Liver (tissue), 3 donors: ENCODE data around the gene IMPA2.

Experiments
- ATF3 ChIP-seq: IDR thresholded peaks from 2 replicates; pipeline ENCODE4 v1.6.1; 2016; ENCODE audit warnings: antibody characterized with exemption
- CTCF ChIP-seq: fragments of 150-350 bp; IDR thresholded peaks from 2 replicates; pipeline ENCODE4 v1.5.1; 2017; ENCODE audit warnings: improper control_type of control experiment, low read depth, low read length; ENCODE audit not compliant: missing input control
- EGR1 ChIP-seq, 2 donors: IDR thresholded peaks; 2 replicates each; pipeline ENCODE4 v1.6.1; 2016 to 2018; ENCODE audit warnings: antibody characterized with exemption in 2 of 2, low read depth in 2 of 2
- FOXA1 ChIP-seq: IDR thresholded peaks from 2 replicates; pipeline ENCODE4 v1.6.1; 2016; ENCODE audit warnings: antibody characterized with exemption
- HNF4A ChIP-seq, 2 donors: conservative IDR thresholded peaks; 2 replicates each; pipeline ENCODE4 v1.6.1; 2016; ENCODE audit warnings: antibody characterized with exemption in 2 of 2, mild to moderate bottlenecking in 2 of 2
- HNF4G ChIP-seq: IDR thresholded peaks from 2 replicates; pipeline ENCODE4 v1.6.1; 2016; ENCODE audit warnings: antibody characterized with exemption
- JUND ChIP-seq, 2 donors: IDR thresholded peaks; 2 replicates each; pipeline ENCODE4 v1.6.1; 2016; ENCODE audit warnings: antibody characterized with exemption in 2 of 2
- MAX ChIP-seq: IDR thresholded peaks from 2 replicates; pipeline ENCODE4 v1.6.1; 2016; ENCODE audit warnings: antibody characterized with exemption
- RAD21 ChIP-seq, 2 donors: IDR thresholded peaks; 2 replicates each; pipeline ENCODE4 v1.6.1; 2016; ENCODE audit warnings: antibody characterized with exemption in 2 of 2, mild to moderate bottlenecking in 2 of 2
- REST ChIP-seq: IDR thresholded peaks from 2 replicates; pipeline ENCODE4 v1.6.1; 2016; ENCODE audit warnings: antibody characterized with exemption, mild to moderate bottlenecking
- SP1 ChIP-seq: IDR thresholded peaks from 2 replicates; pipeline ENCODE4 v1.6.1; 2018; ENCODE audit warnings: antibody characterized with exemption, mild to moderate bottlenecking
- TAF1 ChIP-seq: conservative IDR thresholded peaks from 2 replicates; pipeline ENCODE4 v1.6.1; 2016; ENCODE audit warnings: antibody characterized with exemption, mild to moderate bottlenecking
- YY1 ChIP-seq: IDR thresholded peaks from 2 replicates; pipeline ENCODE4 v1.6.1; 2016; ENCODE audit warnings: antibody characterized with exemption, mild to moderate bottlenecking
- ZBTB33 ChIP-seq: IDR thresholded peaks from 2 replicates; pipeline ENCODE4 v1.6.1; 2016; ENCODE audit warnings: antibody characterized with exemption
- donor health status: healthy.
- donor health status: healthy.

GRCh38 chr18:12031181-12031580, 49.9 kb downstream of the IMPA2 start:
- no peak for TF ChIP-seq CTCF
- TF ChIP-seq ZBTB33: no peak
- no peak for TF ChIP-seq RAD21 (IDR thresholded peaks at IDR 0.05)
- TF ChIP-seq YY1: no peak
- TF ChIP-seq SP1: no peak
- no peak for TF ChIP-seq HNF4A (conservative IDR thresholded peaks at IDR 0.05)
- TF ChIP-seq REST: no peak
- no peak for TF ChIP-seq MAX
- no peak for TF ChIP-seq EGR1 (IDR thresholded peaks at IDR 0.05; ENCODE audit: low read depth in 2 of 2)
- TF ChIP-seq FOXA1: no peak
- TF ChIP-seq HNF4G: no peak
- no peak for TF ChIP-seq TAF1
- TF ChIP-seq JUND (IDR thresholded peaks at IDR 0.05): no peak
- TF ChIP-seq ATF3: no peak
